Stimulated activated CD8-positive, alpha-beta memory T cell treated with anti-CD3 and anti-CD28 coated beads, Interleukin-4, amount 100 ng/mL, for 48 hours (primary cell): ENCODE results near the gene FKBP15.
"Not testable (repeated sequence)": the region's sequence is repeated elsewhere in the genome, so short reads cannot be mapped to it uniquely, and the experiment has no call there.

ENCODE experiments used
- DNase-seq: peaks from one replicate; pipeline ENCODE4 v3.0.0-alpha.2; 2020

Gene FKBP15

DNA sequence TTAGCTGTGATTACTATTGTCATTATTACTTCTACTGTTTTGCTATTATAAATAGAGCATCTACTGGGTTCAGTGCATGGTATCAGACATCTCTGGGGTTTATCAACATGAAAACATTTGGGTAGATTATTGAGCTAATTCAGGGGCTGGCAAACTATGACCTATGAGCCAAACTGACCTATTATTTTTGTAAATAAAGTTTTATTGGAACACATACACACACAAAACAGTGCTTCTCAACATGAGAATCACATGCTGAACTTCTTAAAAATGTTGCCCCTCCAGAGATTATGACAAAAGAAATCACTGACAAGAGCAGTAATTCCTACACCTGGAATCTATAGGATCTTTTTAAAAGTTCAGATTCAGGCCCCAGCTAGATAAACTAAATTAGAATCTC lies 39.9 kb downstream of the FKBP15 start:
- DNase-seq: no peak

DNA sequence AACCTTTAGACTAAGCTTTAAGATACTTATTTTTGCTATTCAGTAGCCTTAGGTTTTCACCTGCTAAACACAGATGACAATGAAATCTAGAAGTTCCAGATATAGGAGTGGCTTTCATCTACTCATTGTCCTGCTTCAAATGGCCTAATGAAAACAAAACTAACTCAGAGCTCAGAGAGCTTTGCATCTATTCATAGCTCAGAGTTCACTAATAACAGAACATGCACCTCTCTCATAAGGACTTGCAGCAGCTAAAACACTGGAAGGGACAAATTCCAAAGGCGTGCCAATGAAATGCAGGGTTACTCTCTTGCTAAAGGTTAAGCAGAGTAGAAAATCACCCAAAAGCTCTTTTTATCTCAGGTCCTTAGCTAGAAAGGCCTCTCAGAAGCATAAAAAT lies 41.2 kb downstream of the FKBP15 start:
- no peak for DNase-seq

DNA sequence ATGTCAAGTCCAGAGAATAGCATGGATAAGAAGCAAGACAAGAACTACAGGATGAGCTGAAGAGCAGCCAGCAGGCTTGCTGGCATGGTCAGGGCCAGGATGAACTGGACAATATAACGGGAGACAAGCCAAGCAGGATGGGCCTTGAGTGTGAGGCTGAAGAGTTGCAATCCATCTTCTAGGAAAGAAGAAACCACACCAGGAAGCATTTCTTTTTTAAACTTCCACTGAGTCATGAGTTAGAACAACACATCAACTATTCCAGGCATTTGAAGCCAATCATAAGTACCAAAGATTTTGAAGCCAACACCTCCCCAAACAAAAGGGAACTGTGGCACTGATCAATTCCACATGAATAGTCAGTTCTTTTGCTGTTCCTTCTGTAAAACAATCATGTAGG lies 43.0 kb downstream of the FKBP15 start:
- no peak for DNase-seq

DNA sequence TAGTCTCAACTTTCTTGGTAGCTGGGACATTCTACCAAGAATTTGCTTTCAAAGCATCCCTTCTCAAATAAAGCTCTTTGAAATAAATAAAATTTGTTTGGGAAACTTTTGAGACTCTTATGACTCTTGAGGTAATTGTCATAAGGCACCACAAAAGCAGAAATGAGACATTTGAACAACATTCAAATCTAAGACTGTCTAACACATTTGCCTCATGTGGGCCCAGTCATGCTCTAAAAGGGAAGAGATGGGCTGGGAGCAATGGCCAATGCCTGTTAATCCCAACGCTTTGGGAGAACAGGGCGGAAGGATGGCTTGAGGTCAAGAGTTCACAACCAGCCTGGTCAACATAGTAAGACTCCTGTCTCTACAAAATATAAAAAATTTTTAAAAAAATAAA lies 43.8 kb downstream of the FKBP15 start:
- no peak for DNase-seq

DNA sequence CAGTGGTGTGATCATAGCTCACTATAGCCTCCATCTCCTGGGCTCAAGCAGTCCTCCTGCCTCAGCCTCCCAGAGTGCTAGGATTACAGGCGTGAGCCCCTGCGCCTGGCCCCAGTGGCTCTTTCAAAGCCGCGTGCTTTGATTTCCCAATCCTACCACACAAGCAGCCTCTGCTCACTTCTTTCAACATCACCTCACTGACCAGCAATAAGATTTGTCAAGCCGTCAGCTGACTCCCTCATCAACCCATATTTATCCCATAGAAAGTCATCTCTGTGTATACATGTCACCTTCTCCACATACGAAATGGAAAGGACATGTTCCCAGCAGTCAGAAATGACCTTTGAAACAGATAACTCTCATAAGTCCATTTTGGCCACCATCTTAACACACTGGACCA lies 44.3 kb downstream of the FKBP15 start:
- no peak for DNase-seq

DNA sequence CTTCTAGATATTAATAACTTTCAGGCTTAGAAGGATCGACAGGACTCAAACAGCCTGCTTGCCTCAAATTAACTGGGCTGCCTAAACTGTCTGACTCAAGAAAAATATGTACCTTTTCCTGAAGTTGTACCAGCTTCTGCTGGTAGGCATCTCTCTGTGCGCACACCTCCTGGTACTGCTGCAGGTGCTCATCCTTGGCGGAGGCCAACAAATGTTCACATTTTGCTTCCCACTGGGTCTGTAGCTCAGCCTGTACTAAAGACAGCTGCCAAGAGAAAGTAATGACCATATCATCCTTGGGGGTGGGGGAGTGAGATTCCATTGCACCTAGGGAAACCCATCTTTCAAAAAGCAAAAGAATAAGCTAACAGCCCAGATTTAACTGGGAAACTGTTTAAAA lies 47.7 kb downstream of the FKBP15 start:
- DNase-seq: no peak

DNA sequence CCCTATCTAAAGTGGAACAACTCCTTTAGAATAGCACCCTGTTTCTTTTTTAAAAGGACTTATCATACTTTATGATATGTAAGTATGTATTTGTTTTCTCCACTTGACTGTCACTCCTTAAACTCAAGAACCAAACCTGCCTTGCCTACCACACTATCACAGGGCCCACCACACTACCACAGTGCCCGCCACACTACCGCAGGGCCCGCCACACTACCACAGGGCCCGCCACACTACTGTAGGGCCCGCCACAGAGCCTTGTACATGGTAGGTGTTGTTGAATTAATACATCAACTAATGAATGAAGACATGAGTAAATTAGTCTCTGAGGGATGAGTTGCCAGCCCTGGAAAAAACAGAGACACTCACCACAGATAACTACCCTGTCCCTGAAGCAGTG lies 52.3 kb downstream of the FKBP15 start:
- no peak for DNase-seq

DNA sequence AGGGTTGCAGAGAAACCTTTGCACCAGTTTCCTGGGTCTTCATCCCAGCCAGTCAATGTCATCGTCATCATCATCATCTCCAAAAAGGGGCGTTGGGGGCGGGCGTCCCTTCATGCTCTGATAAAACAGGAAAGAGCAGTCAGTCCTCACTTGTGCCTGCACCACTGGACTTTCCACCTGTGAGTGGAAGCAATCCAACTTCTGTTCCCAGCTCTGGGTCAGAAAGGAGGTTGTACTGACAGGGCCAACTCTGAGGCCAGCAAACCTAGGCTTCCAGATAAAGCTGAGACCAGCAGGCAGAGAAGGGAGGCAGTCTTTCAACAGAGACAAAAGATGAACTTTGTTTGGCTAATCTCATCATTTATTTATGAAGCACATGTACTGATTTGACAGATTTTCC lies 55.0 kb downstream of the FKBP15 start:
- no peak for DNase-seq

DNA sequence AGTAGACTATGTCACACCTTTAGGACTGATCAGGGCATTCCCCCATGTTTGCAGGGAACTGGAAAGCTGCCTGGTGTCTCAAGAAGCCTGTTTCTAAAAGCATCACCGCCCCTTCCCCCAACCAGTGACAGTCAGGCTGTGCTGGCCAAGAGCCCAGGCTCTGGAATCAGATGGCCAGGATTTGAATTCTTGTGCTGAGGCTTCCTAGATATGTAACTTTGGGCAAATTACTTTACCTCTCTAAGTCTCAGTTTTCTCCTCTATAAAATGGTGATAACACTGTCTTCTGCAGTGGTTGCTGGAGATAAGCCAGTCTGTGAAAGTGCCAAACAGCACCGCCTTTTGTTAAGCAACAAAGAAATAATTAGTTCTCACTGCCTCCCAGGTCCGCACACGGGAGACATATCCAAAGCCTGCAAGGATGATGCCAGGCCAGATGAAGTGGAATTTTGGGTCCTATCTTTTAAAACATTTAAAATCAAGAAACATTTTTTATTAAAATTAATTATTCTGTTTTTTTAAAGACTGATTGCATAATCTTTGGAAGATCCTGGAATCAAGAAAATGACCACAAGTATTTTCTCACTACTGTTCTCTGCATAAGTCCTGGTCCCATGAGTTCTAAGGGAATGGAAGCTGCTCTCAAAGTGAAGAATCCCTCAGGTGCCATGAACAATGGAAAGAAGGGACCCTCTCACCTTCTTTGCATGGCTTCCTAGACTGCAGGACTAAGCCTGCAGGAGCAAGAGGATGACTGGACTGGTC lies 56.4 kb downstream of the FKBP15 start:
- DNase-seq: no peak

DNA sequence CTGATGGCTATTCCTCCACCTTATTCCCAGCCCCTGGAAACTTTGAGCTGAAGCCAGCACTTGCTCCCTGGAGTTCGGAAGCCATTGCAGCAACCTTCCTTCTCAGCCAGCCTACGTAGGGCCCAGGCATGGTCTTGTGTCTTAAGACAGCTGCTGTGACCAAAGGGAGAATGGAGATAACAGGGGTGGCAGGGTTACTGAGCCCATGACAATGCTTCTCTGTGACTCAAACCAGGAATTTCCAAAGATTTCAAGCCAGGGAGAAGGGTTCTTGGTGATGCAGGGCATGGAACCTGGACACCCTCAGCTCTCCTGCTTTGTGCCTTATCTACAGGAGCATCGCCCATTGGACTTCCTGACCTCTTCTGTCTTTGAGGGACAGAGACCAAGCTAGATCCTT lies 58.1 kb downstream of the FKBP15 start:
- DNase-seq: no peak

DNA sequence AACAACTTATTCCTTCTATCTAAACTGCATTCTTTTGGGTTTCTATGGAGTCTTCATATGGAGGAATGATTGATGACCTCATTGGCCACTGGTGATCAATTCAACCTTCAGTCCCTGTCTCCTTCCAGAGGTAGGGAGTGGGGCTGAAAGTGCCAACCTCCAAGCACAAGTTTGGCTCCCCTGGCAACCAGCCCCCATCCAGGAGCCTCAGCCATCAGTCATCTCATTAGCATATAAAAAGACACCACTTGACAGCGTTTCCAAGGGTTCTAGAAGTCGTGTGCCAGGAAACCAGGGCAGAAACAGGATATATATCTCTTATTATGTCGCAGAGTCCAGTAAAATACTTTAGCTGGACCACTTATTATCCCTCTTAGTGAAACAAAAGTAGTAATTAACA lies 60.5 kb downstream of the FKBP15 start:
- DNase-seq: no peak

DNA sequence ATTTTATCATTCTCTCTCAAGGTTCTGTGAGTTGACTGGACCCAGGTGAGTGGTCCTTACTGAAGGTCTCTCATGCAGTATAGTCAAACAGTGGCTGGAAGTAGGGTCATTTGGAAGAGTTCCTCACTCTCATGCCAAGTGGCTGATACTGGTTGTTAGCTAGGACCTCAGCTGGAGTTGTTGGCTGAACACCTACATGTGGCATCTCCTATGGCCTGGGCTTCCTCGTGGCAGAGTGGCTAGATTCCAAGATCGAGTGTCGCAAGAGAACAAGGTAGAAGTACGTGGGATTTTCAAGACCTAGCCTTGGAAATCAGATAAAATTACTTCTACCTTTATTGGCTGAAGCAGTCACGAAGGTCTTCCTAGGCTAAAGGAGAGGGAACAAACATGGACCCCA lies 62.6 kb downstream of the FKBP15 start:
- no peak for DNase-seq

DNA sequence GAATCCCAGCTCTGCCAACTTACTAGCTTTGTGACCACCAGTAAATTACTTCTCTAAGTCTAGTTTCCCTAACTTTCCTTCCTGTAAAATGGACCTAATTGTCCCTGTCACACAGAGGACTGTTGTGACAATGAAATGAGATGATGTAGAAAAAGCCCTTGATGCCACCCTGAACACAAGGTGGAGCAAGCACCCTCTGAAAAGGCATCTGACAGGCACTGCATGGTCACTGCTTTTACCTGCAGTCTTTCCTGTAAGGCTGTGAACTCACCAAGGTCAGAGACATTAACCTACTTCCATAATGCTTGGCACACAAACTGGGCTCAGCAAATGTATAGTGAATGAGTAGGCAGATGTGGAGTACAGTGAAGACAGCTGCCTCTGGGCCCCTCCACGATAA lies 64.2 kb downstream of the FKBP15 start:
- no peak for DNase-seq

DNA sequence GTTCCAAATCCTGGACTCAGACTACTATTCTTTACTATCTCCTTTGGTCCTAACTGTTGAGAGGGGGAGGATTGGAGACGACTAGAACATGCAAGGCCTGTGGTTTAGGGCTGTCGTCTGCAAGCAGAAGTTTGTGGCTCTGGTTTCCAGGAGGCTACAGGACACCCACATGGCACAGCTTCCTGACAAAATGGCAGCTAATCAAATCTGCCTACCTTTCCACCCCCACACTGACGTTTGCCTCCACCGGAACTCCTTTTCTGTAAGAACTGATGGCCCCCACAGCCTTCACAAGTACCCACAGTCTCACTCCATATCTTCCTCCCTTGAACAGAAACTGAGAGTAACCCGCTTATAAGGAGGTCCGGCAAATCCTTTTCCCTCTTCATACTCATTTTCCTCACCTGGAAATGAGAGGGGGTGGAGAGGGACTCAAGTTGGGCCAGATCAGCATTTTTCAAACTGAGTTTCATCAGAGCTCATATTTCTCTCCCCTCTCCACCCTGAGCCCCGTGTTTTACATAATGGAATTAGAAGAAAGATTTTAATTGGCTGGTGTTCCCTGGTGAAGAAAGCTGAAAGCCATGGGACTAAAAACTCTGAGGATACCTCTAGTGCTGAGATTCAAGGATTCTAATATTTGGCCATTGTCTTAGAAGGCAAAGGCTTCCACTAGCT lies 65.0 kb downstream of the FKBP15 start:
- DNase-seq: peak; percentile 51

DNA sequence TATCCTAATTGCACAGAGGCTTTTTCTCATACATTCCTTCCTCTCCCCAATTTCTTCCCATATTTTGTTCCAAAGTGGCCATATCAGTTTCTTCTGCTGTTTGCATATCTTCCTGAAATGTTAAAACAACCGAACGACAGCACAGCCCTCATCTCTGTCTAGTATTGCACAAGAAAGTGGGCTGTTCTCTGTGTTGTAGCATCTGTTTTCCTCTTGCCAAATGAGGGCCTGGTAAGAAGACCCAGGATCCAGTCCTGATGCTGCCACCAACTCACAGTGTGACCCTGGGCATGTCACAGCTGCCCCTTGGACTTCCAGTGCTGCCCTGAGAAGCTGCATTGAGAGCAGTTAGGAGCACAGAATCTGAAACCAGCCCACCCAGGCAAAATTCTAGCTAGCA lies 66.1 kb downstream of the FKBP15 start:
- DNase-seq: no peak

DNA sequence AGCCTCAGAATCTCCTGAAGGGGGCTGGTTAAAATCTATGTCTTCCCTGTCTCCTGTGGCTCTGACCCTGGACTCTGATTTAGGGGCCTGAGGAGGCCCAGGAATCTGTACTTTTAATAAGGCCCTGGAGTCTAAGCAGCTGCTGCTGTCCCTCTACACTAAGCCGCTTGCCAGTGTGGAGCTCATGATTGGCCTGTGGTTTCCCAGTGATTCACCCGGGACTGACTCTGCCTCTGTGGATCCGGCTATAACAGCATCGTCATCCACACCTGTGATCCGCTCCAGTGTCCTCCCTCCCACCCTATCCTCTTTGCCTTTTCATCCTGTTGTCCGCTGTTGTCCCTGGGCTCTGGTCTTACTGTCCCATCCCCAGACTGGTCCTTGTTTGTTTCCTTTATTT lies 66.6 kb downstream of the FKBP15 start:
- no peak for DNase-seq

DNA sequence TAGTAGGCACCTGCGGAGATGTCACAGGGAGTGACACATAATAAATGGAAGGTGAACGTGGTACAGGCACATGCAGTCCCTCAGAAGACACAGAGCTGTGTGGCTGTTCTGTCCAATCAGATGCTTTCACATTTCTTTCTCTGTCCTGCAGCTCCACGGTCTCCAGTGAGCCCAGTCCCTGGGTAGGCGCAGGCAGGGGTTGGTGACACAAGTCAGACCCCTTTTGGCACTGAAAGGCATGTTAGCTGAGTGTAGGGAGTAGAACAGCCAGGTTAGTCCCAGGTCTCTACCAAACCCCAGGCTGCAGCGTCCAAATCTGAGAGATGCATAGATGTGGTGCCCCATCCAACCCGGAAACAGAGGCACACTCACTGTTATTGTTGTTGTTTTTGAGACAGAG lies 67.5 kb downstream of the FKBP15 start:
- no peak for DNase-seq

DNA sequence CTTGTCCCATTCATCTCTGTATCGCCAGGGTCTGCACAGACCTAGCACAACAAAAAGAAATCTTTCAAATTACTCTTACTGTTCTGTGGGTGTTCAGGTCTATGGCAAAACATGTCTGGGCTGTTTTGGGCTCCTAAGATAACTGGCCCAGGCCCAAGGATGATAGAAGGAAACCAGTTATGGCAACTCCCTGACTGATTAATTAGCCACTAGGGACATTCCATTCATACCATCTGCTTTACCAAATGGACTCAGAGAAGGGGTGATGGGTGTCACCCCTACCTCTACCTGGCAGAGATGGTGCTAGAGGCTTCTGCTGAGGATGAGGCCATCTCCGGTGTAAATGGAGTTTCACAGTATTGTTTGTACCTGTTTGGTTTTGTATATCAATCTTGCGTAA lies 68.4 kb downstream of the FKBP15 start:
- no peak for DNase-seq

DNA sequence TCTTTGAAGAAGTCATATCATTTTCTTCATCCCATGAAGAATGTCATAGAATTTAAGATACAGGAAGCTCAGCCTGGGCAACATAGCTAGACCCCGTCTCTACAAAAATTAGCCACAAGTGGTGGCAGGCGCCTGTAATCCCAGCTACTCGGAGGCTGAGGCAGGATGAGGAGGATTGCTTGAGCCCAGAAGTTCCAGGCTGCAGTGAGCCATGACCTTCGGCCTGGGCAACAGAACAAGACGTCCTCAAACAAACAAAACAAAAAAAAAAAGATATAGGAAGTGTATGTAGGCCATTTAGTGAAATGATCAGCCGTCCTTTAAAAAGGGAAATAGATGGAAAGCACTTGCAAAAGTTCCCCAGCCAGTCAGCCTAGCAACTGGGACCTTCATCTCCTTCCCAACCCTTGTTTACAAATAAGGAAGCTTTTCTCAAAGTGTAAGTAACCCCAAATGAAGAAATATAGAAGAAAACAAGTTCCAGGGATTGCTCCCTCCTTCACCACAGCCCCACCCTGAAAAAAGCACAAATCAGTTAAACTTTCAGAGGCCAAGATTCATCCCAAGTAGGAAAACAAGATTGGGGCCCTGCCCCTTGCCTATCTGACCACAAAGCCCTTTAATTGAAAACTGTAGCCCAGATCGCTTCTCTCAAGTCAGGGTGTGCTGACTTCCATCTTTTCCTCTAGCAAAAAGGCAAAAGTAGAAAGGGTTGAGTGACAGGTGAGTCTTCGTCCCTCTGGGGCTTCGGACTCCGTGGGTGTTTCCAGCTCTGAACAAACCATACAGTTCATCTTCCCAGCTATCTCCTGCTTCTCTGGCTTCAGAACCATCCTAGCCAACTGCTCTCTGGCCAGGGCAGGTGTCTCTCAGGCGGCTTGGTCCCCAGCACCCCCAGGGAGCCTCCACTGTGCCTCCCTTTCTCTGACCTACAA lies 69.1 kb downstream of the FKBP15 start:
- DNase-seq: no peak

DNA sequence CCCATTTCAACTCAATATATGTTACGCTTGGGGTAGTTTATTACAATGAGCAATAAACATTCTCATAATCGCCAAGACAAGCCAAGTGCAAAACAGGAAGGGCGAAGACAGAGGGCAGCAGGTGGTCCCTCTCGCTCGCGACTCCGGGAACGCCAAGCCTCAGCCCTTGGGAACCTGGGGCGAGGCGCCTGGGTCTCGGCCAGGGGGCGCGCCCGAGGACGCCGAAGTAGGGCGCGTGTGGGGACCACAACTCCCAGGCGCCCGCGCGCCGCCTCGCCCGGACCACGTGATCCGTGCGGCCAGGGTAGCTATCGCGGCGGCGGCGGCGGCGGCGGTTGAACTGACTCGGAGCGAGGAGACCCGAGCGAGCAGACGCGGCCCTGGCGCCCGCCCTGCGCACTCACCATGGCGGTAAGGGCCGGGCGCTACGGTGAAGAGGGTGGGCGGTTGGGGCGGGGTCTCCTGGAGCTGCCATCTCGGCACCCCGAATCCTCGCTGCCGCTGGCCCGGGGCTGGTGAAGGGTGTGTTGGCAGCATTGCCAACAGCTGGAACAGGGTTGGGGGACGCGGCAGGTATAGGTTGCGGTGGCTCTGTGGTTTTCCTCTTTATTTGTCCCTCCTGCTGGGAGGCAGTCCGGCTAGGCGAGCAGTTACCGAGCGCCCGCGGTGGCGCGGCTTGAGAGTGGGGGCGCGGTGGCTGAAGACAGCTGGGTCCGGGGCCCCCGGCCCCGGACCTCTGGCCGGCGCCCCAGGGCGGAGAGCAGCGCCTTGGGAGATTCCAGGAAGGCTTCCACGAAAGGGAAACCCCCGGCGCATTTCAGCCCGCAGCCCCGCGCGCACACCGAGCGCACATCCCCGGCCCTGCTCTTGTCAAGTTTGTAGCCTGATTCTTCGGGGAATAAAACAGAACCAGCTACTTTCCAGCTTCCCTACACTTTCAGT lies 70.1 kb downstream of the FKBP15 start, which contains the start of gene SLC31A2:
Gene SLC31A2, plus strand, starts transcription at position 338 of the 942 bp plus-strand sequence. Its CDS starts 68 bp downstream, at position 406.
- DNase-seq: peak; percentile 92

DNA sequence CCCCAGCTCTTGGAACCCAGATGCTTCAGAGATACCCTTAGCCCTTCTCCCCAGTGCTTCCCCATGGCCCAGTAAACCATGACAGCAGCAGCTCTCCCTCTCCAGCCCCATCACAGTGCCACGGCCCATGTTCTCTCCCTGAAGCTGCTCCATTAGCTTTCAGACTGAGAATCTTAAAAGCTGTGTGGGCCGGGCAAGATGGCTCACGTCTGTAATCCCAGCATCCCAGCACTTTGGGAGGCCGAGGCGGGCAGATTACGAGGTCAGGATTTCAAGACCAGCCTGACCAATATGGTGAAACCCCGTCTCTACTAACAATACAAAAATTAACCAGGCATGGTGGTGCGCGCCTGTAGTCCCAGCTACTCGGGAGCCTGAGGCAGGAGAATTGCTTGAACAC lies 71.5 kb downstream of the FKBP15 start:
- DNase-seq: not testable (repeated sequence)

DNA sequence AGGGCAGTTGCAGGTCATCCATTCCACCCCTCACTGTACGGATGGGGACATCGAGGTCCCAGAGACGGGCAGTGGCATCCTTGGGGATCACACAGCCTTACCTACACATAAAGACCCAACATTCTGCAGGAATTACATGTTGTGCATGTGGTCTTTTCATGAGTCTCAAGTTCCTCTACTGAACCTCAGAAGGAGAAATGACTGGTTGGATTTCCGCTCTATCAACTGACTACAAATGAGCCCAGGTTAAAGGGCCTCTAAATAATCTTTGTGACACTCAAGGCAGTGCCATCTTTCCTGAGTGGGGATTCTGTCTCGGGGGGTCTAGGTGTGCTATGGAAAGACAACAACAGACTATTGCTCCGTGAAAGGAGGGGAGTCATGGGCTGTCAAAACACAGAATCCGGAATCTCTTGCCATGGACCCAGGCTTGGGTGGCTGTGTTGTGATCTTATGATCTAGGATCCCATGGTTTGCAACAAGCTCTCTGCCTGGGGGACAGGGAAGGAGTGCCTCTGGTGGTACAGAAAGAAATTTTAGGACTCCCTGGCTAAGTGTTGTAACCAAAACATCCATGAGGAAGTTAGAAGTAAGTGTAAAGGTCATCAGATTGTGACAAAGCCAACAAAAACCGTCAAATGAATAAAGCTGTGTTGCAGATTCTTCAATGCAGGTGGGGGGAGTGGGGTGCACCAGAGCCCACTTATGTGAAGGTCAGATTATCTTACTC lies 72.1 kb downstream of the FKBP15 start:
- DNase-seq: no peak
